AG08395 (cell line): Measurements from ENCODE around the gene FCN1.
"Not testable (repeated sequence)": the region's sequence is repeated elsewhere in the genome, so short reads cannot be mapped to it uniquely, and the experiment has no call there.

Experiments used
- DNase-seq: peaks from one replicate; pipeline ENCODE4 v3.0.0; 2012; ENCODE audit warnings: mixed read lengths, low spot score

Gene FCN1

GRCh38 chr9:134871697-134872340, 45.9 kb downstream of the FCN1 start:
- no peak for DNase-seq

GRCh38 chr9:134870746-134871662, 46.7 kb downstream of the FCN1 start:
- no peak for DNase-seq

GRCh38 chr9:134870301-134870694, 47.4 kb downstream of the FCN1 start:
- no peak for DNase-seq

- no peak for DNase-seq
Measured at GRCh38 chr9:134869554-134870300, 48.0 kb downstream of the FCN1 start.

- DNase-seq, result no peak
Measured at GRCh38 chr9:134868751-134869553, 48.8 kb downstream of the FCN1 start.

- no peak for DNase-seq
Measured at GRCh38 chr9:134867917-134868750, 49.6 kb downstream of the FCN1 start.

- DNase-seq, result no peak
Measured at GRCh38 chr9:134864821-134865190, 52.9 kb downstream of the FCN1 start.

- DNase-seq, result no peak
Measured at GRCh38 chr9:134863941-134864820, 53.5 kb downstream of the FCN1 start.

- no peak for DNase-seq
Measured at GRCh38 chr9:134863306-134863902, 54.3 kb downstream of the FCN1 start.

GRCh38 chr9:134861595-134862334, 55.9 kb downstream of the FCN1 start:
- DNase-seq, result no peak

GRCh38 chr9:134860510-134860909, 57.2 kb downstream of the FCN1 start:
- no peak for DNase-seq

GRCh38 chr9:134858051-134858841, 59.5 kb downstream of the FCN1 start:
- peak; percentile 44 for DNase-seq

GRCh38 chr9:134857451-134857850, 60.3 kb downstream of the FCN1 start:
- not testable (repeated sequence) for DNase-seq

GRCh38 chr9:134855900-134856377, 61.8 kb downstream of the FCN1 start:
- no peak for DNase-seq
